Ectodermal cell (in vitro differentiated cells): ENCODE measurements around the gene ADI1.

ENCODE experiments used
- H3K27ac ChIP-seq: 2 replicates; pipeline ENCODE4 v1.7.0; 2013; ENCODE audit warnings: mild to moderate bottlenecking, low read depth, low read length; ENCODE audit not compliant: insufficient read depth, poor library complexity, severe bottlenecking
- H3K27me3 ChIP-seq: 2 replicates; pipeline ENCODE4 v1.7.0; 2013; ENCODE audit warnings: mild to moderate bottlenecking, low read length; ENCODE audit not compliant: insufficient read depth, control insufficient read depth, poor library complexity, severe bottlenecking
- H3K36me3 ChIP-seq: one replicate; pipeline ENCODE4 v1.7.0; 2013; ENCODE audit warnings: low read length; ENCODE audit not compliant: control insufficient read depth, insufficient read depth
- H3K4me1 ChIP-seq: one replicate; pipeline ENCODE4 v1.7.0; 2013; ENCODE audit warnings: low read length; ENCODE audit not compliant: control insufficient read depth, insufficient read depth
- H3K4me3 ChIP-seq: 2 replicates; pipeline ENCODE4 v1.7.0; 2013; ENCODE audit warnings: low read depth, low read length, control low read depth; ENCODE audit not compliant: insufficient read depth
- H3K9me3 ChIP-seq: 2 replicates; pipeline ENCODE4 v1.7.0; 2013; ENCODE audit warnings: mild to moderate bottlenecking, low read length, moderate library complexity; ENCODE audit not compliant: control insufficient read depth
- WGBS, 2 experiments: methylation state at CpG; one replicate each; pipeline ENCODE4 v1.1.7; 2013; ENCODE audit warnings: missing lambda C conversion rate in 2 of 2; 5-methylcytosine and 5-hydroxymethylcytosine counted together

Gene ADI1

DNA sequence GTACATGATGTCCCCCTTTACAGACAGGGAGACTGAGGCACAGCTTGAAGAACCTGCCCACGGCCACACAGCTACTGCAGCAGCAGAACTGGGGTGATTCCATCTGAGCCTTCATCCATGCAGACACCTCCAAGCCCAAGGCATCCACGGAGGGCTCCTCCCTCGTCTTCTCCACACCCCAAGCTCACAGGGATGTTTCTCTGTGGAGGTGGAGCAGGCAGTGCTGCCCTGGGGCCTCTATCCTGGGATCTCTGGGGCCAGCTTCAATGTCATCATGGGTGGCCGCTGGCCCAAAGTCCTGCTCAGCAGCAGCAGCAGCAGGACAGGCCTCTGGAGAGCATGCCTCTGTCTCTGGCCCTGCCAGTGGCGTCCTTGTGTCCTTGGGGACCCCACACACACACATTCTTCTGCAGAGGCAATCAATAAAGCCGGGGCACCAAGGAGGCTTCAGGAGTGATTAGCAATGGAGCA lies 31.2 kb downstream of the ADI1 start:
- 89 to 90% methylated on average over 6 of the region's 6 CpGs for WGBS, 2 experiments
- Histone ChIP-seq H3K9me3 (no peaks in the 10 kb centered on the region), H3K4me3 (no peak overlapping the region), H3K27me3 (no peaks in the 10 kb centered on the region), H3K4me1 (peaks cover 10% of the 10 kb centered on the region), H3K27ac (no peak overlapping the region), H3K36me3 (no peaks in the 10 kb centered on the region)

DNA sequence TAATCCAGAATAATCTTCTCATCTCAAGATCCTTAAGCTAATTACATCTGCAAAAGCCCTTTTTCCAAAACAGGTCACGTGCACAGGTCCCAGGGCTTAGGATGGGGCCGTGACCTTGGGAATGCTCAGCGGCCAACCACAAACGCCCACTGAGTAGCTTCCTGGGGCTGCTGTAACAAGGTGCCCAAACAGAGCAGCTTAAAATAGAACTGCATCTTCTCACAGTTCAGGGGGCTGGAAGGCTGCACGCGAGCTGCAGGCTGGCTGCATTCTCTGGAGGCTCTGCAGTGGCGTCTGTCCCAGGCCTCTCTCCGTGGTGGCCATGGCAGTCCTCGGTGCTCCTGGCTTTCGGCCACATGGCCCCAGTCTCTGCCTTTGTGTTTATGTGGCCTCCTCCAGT lies 31.9 kb downstream of the ADI1 start:
- H3K36me3 ChIP-seq, result no peaks in the 10 kb centered on the region
- no peaks in the 10 kb centered on the region for H3K27me3 ChIP-seq
- H3K27ac ChIP-seq, result no peak overlapping the region
- 94% methylated on average over 10 of the region's 10 CpGs for WGBS, 2 experiments
- no peak overlapping the region for H3K4me3 ChIP-seq
- no peaks in the 10 kb centered on the region for H3K9me3 ChIP-seq
- H3K4me1 ChIP-seq, result peaks cover 10% of the 10 kb centered on the region

DNA sequence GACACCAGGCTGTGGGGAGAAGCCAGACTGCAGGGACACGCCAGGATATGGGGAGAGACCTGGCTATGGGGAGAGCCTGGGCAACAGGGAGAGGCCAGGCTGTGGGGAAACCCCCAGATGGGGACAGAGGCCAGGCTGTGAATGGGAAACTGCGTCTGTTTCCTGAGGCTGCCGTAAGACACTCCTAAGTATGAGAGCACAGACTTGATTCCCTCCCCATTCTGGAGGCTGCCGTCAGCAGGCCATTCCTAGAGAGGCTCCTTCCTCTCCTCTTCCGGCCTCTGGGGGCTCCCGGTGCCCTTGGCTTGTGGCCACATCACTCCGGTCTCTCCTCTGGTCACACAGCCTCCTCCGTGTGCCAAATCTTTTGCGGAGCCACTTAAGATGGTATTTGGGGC lies 32.3 kb downstream of the ADI1 start:
- no peaks in the 10 kb centered on the region for H3K9me3 ChIP-seq
- H3K27ac ChIP-seq, result no peak overlapping the region
- no peaks in the 10 kb centered on the region for H3K36me3 ChIP-seq
- H3K4me1 ChIP-seq, result peaks cover 10% of the 10 kb centered on the region
- no peak overlapping the region for H3K4me3 ChIP-seq
- 95% methylated on average over 9 of the region's 9 CpGs for WGBS, 2 experiments
- H3K27me3 ChIP-seq, result no peaks in the 10 kb centered on the region

DNA sequence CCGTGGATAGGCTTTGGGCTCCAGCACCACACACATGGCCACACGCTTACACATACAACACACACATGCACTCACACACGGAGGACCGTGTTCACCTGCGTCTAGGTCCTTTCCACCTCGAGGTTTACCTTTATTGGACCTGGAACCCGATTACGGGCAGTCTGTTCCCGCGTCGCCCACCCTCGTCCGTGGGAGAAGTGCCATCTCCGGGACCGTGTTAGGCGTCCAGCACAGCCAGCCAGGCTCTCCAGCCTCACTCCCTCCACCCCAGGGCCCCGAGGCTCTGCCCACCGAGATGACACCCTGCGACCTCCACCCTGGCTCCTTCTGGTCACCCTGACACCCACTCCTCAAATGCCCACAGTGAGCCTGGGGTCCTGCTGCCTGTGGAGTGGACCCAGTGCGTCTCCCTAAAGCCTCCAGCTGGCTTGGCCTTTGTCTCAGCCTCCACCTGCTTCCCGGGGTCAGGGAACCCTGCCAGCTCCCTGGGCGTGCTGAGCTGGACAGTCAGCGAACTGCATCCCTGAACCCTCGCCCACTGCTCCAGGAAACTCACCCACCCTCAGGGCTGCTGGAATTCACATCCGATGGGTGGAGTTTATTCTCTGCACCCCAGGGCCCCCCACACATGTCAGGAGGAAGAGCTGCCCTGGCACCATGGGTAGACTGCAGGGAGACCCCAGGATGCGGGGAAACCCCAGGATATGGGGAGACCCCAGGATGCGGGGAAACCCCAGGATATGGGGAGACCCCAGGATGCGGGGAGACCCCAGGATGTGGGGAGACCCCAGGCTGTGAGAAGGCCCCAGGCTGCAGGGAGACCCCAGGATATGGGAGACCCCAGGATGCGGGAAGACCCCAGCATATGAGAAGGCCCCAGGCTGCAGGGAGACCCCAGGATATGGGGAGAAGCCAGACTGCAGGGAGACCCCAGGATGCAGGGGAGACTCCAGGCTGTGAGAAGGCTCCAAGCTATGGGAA lies 33.0 kb downstream of the ADI1 start:
- no peaks in the 10 kb centered on the region for H3K9me3 ChIP-seq
- no peak overlapping the region for H3K27ac ChIP-seq
- peaks cover 10% of the 10 kb centered on the region for H3K4me1 ChIP-seq
- H3K27me3 ChIP-seq, result no peaks in the 10 kb centered on the region
- 94 to 97% methylated on average over 29 of the region's 29 CpGs for WGBS, 2 experiments
- H3K4me3 ChIP-seq, result no peak overlapping the region
- no peaks in the 10 kb centered on the region for H3K36me3 ChIP-seq

DNA sequence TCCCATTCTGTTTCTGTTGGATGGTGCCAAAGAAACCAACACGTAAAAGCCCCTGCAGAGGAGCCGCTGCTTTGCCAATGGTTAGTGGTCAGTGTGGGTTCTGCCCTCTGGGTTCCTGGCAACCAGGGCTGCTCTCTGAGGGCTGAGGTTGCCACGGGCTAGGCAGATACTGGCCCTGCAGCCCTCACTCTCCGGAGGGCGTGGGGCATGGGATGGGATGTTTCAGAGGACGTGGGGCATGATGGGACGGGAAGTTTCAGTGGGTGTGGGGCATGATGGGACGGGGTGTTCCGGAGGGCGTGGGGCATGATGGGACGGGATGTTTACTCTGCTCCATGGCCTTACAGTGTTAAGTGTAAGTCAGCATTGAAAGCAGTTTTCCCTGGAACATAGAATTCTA lies 34.2 kb downstream of the ADI1 start:
- Histone ChIP-seq H3K4me1 (peaks cover 10% of the 10 kb centered on the region), H3K27me3 (no peaks in the 10 kb centered on the region), H3K36me3 (no peaks in the 10 kb centered on the region), H3K9me3 (no peaks in the 10 kb centered on the region), H3K4me3 (no peak overlapping the region), H3K27ac (no peak overlapping the region)
- 95 to 99% methylated on average over 11 of the region's 11 CpGs for WGBS, 2 experiments

DNA sequence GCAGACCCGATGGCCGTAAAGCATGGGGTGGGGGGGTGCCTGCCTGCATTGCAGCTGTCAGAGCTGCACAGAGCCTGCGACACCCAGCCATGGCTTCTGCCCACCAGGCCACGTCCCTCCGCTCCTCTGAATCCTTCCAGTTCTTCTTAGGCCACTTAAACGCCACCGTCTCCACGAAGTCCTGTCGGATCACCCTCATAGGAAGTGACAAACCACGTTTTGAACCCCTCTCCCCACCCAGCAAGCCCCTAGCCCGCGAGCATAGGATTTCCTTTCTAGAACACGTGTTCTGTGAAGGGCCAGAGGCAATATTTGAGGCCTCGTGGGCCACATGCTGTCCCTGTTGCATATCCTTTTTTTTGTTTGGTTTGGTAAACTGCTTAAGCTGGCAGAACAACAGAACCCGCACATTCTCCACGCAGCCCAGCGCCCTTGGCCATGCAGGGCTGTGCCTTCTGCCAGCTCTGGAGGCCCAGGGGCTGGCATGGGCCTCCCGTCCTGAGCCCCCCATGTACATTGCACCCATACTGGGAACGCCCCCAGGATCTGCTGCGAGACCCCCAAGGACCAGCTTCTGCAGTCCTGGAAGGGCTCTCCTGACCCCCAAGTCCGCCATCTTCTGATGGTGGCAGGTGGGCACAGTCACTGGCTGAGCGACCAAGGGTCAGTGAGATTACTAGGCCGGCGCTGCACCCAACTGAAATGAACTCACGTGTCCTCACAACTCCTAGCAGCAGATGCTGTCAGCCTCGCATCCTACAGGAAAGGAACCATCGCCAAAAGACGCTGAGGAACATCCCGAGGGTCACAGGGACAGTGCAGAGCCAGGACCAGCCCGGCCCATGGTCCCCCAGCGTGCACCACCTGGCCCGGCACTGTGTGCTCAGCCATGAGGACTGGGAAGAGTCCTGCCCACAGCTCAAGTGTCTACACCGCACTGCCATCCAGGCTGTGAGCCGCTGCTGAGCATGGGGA lies 35.1 kb downstream of the ADI1 start:
- H3K4me3 ChIP-seq, result no peak overlapping the region
- H3K27me3 ChIP-seq, result no peaks in the 10 kb centered on the region
- H3K27ac ChIP-seq, result no peak overlapping the region
- H3K4me1 ChIP-seq, result peaks cover 8% of the 10 kb centered on the region
- H3K9me3 ChIP-seq, result no peaks in the 10 kb centered on the region
- WGBS, 2 experiments, result 92 to 93% methylated on average over 34 of the region's 34 CpGs
- H3K36me3 ChIP-seq, result peaks cover under 1% of the 10 kb centered on the region

DNA sequence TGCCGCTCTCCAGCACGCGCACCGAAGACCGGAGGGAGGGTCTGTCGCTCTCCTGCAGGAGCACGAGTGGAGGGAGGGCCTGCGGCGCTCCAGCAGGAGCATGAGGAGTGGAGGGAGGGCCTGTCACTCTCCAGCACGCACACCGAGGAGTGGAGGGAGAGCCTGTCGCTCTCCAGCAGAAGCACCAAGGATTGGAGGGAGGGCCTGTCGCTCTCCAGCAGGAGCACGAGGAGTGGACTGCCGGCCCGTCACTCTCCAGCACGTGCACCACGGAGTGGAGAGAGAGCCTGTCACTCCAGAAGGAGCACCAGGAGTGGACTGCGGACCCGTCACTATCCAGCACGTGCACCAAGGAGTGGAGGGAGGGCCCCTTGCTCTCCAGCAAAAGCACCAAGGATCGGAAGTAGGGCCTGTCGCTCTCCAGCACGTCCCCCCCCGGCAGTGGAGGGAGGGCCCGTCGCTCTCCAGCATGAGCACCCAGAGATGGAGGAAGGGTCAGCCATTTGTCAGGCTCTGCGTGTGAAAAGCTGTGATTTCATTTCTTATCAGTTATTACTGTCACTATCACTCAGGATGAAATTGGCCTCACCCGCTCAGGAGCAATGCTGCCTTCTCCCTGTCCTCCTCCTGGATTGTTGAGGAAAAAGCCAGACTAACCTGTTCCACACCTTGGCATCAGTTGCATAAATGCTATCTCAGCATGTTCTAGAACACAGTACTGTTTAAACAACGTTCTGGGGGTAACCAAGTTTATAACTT lies 35.9 kb downstream of the ADI1 start:
- Histone ChIP-seq H3K9me3 (no peaks in the 10 kb centered on the region), H3K36me3 (peaks cover 6% of the 10 kb centered on the region), H3K27me3 (no peaks in the 10 kb centered on the region), H3K4me3 (no peak overlapping the region), H3K27ac (no peak overlapping the region), H3K4me1 (no peaks in the 10 kb centered on the region)
- WGBS, 2 experiments, result 85% methylated on average over 30 of the region's 30 CpGs

DNA sequence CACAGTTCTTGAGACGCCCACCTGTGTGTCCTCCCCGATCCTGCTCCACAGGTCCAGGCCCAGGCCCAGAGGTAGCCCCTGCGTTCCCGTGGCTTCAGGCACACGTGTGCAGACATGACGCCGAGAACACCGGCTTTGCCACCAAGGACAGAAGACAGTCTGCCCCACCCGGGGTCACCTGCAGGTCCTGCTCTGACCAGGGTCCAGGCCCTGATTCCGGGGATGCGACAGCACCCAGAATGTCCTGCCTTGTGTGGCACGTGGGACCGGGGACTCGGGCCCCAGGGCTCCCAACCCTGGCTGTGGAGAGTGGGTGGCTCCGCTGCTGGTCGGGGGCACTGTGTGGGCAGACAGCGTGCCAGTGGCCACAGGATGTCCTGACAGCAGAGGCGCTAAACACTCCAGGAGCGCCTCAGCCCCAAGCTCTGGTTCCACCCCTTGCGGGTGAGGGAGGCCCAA lies 36.9 kb downstream of the ADI1 start:
- no peaks in the 10 kb centered on the region for H3K9me3 ChIP-seq
- H3K4me1 ChIP-seq, result no peaks in the 10 kb centered on the region
- H3K4me3 ChIP-seq, result no peak overlapping the region
- WGBS, 2 experiments, result 96% methylated on average over 20 of the region's 20 CpGs
- no peaks in the 10 kb centered on the region for H3K27me3 ChIP-seq
- H3K27ac ChIP-seq, result no peak overlapping the region
- H3K36me3 ChIP-seq, result peaks cover 6% of the 10 kb centered on the region

DNA sequence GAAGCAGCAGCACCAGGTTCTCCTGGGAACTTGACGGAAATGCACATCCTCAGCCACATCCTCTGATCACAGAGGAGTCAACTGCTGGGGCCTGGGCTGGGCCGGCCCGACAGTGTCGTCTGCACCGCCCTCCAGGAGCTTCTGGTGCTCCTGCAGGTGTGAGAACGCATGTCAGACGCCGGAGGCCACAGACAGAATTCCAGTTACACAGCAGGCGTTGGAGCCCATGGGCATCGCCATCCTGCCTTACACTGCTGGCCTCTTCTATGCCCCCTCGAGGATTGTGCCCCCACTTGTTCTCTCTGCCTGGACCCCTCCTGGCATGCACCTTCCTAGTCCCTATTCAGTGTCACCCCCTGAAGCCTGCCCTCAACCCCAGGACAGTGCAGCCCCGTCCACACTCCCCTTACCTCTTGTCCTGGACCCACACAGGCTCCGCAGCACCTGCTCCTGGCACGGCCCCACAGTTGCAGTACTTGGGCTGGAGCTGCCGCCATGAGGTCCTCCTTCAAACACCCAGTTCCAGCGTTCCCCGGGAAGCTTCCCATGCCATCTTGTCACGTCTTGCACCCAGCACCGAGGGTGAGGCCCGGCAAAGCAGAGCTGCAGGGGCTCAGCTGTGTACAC lies 37.5 kb downstream of the ADI1 start:
- Histone ChIP-seq H3K27ac (no peak overlapping the region), H3K9me3 (no peaks in the 10 kb centered on the region), H3K36me3 (peaks cover 6% of the 10 kb centered on the region), H3K4me1 (peaks cover 2% of the 10 kb centered on the region), H3K27me3 (no peaks in the 10 kb centered on the region), H3K4me3 (no peak overlapping the region)
- WGBS, 2 experiments, result 94 to 95% methylated on average over 20 of the region's 20 CpGs
